Body of pancreas (tissue), 4 donors: Measurements from ENCODE around the gene CYP21A2.
"Not testable (repeated sequence)": the region's sequence is repeated elsewhere in the genome, so short reads cannot be mapped to it uniquely, and the experiment has no call there.

ENCODE experiments used
- POLR2A ChIP-seq, 3 donors: fragments of 450-650 bp; IDR thresholded peaks; one replicate each; pipeline ENCODE4 v1.6.1; 2016; ENCODE audit warnings: antibody characterized with exemption in 3 of 3, mild to moderate bottlenecking in 2 of 3
- TF ChIP-seq, protein P1 (sequence below), 7 experiments: fragments of 450-650 bp in 4 of 7; fragments of 200-600 bp in 3 of 7; sonication (generic) in 3 of 7; IDR thresholded peaks; one replicate each; pipeline ENCODE4 v1.5.1; 2016 to 2019; ENCODE audit warnings: antibody characterized with exemption in 7 of 7

DNA sequence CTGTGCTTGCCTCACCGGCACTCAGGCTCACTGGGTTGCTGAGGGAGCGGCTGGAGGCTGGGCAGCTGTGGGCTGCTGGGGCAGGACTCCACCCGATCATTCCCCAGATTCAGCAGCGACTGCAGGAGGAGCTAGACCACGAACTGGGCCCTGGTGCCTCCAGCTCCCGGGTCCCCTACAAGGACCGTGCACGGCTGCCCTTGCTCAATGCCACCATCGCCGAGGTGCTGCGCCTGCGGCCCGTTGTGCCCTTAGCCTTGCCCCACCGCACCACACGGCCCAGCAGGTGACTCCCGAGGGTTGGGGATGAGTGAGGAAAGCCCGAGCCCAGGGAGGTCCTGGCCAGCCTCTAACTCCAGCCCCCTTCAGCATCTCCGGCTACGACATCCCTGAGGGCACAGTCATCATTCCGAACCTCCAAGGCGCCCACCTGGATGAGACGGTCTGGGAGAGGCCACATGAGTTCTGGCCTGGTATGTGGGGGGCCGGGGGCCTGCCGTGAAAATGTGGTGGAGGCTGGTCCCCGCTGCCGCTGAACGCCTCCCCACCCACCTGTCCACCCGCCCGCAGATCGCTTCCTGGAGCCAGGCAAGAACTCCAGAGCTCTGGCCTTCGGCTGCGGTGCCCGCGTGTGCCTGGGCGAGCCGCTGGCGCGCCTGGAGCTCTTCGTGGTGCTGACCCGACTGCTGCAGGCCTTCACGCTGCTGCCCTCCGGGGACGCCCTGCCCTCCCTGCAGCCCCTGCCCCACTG lies 2.3 kb downstream of the CYP21A2 start:
- TF ChIP-seq, protein P1, sequence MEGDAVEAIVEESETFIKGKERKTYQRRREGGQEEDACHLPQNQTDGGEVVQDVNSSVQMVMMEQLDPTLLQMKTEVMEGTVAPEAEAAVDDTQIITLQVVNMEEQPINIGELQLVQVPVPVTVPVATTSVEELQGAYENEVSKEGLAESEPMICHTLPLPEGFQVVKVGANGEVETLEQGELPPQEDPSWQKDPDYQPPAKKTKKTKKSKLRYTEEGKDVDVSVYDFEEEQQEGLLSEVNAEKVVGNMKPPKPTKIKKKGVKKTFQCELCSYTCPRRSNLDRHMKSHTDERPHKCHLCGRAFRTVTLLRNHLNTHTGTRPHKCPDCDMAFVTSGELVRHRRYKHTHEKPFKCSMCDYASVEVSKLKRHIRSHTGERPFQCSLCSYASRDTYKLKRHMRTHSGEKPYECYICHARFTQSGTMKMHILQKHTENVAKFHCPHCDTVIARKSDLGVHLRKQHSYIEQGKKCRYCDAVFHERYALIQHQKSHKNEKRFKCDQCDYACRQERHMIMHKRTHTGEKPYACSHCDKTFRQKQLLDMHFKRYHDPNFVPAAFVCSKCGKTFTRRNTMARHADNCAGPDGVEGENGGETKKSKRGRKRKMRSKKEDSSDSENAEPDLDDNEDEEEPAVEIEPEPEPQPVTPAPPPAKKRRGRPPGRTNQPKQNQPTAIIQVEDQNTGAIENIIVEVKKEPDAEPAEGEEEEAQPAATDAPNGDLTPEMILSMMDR (IDR thresholded peaks at IDR 0.05), result not testable (repeated sequence)
- TF ChIP-seq POLR2A (IDR thresholded peaks at IDR 0.05), result not testable (repeated sequence)
